GM12878 (cell line): Measurements from ENCODE around the gene TMEM250. TPM values are rescaled to one million over a fixed set of nuclear protein-coding genes. Genes with fewer than 3 reads are reported as not detected.

ENCODE experiments used
- ATAC-seq: fragments of 200-7000 bp; cut with Tn5 transposase; 3 replicates; pipeline ENCODE4 v1.9.1; 2020; ENCODE audit warnings: mild to moderate bottlenecking, moderate library complexity
- BruUV-seq: library from RNA; stranded (reverse); fragments of 400-500 nt; replicated peaks from 2 replicates; lab custom pipeline; 2021; lab: Mats Ljungman, UMichigan
- CTCF ChIA-PET: fragments of 300-600 bp; sonication (Branson Sonifier 250); formaldehyde crosslinking; extraction: SDS; loops from one replicate; lab custom pipeline; 2021; ENCODE audit warnings: inconsistent platforms; lab: Yijun Ruan, JAX
- POLR2A ChIA-PET: fragments of 350-600 bp; formaldehyde crosslinking; extraction: SDS; loops from one replicate; lab custom pipeline; 2021; ENCODE audit warnings: inconsistent platforms; lab: Charles Lee
- RAD21 ChIA-PET: fragments of 300-600 bp; sonication (Branson Sonifier 250); formaldehyde crosslinking; loops from one replicate; lab custom pipeline; 2023; ENCODE audit warnings: antibody characterized with exemption; ENCODE audit not compliant: unreplicated experiment; lab: Charles Lee
- SMC1A ChIA-PET: fragments of 300-600 bp; sonication (Branson Sonifier 250); formaldehyde crosslinking; loops from one replicate; lab custom pipeline; 2023; ENCODE audit not compliant: unreplicated experiment, uncharacterized antibody; lab: Charles Lee
- DNase-seq: peaks from one replicate; pipeline ENCODE4 v3.0.0-alpha.2; 2011; ENCODE audit warnings: low read depth, low spot score
- FAIRE-seq: peaks from 3 replicates; lab custom pipeline; 2011; peaks lifted over from hg19 to GRCh38; lab: Jason Lieb, UNC
- H2AFZ ChIP-seq: 2 replicates; pipeline ENCODE4 v1.6.0; 2011; ENCODE audit warnings: low read depth, low read length, control low read depth; ENCODE audit not compliant: control insufficient read depth
- H3K27ac ChIP-seq: 2 replicates; pipeline ENCODE4 v1.5.1; 2011; ENCODE audit warnings: control low read depth; ENCODE audit not compliant: control insufficient read depth, insufficient read depth
- H3K27me3 ChIP-seq, 2 experiments: replicated peaks in 1 of 2; 2 replicates each; pipeline versions ENCODE4 v1.6.0 to v1.6.1; 2011; ENCODE audit warnings: low read length in 1 of 2; ENCODE audit not compliant: control insufficient read depth in 2 of 2, insufficient read depth in 2 of 2
- H3K36me3 ChIP-seq, 2 experiments: 2 replicates each; pipeline ENCODE4 v1.5.1; 2011; ENCODE audit warnings: low read length in 1 of 2; ENCODE audit not compliant: control insufficient read depth in 2 of 2, insufficient read depth in 2 of 2
- H3K4me1 ChIP-seq: 2 replicates; pipeline ENCODE4 v1.6.1; 2011; ENCODE audit warnings: mild to moderate bottlenecking, low read length, moderate library complexity, mixed read lengths; ENCODE audit not compliant: control insufficient read depth, insufficient read depth
- H3K4me2 ChIP-seq: 2 replicates; pipeline ENCODE4 v1.6.0; 2011; ENCODE audit warnings: control low read depth; ENCODE audit not compliant: control insufficient read depth, insufficient read depth
- H3K4me3 ChIP-seq: fragments of 200-600 bp; sonication (generic); 2 replicates; pipeline ENCODE4 v1.5.1; 2016
- H3K79me2 ChIP-seq: 2 replicates; pipeline ENCODE4 v1.6.0; 2011; ENCODE audit warnings: low read length; ENCODE audit not compliant: control insufficient read depth, insufficient read depth
- H3K9ac ChIP-seq: 2 replicates; pipeline ENCODE4 v1.8.0; 2011; ENCODE audit warnings: low read length, control low read depth, mixed read lengths; ENCODE audit not compliant: control insufficient read depth, insufficient read depth
- H3K9me3 ChIP-seq: replicated peaks from 3 replicates; pipeline ENCODE4 v1.5.1; 2011; ENCODE audit warnings: mild to moderate bottlenecking, low read length; ENCODE audit not compliant: control insufficient read depth, insufficient read depth
- H4K20me1 ChIP-seq: 2 replicates; pipeline ENCODE4 v1.6.0; 2011; ENCODE audit not compliant: control insufficient read depth, insufficient read depth
- BACH1 ChIP-seq: fragments of 450-650 bp; IDR thresholded peaks from 2 replicates; pipeline ENCODE4 v1.6.1; 2017; ENCODE audit warnings: mild to moderate bottlenecking, borderline replicate concordance
- BCL11A ChIP-seq: IDR thresholded peaks from 2 replicates; pipeline ENCODE4 v1.6.1; 2011; ENCODE audit warnings: low read depth, low read length
- CTCF ChIP-seq, 3 experiments: IDR thresholded peaks in 2 of 3; conservative IDR thresholded peaks in 1 of 3; 2 replicates each; pipeline ENCODE4 v1.5.1; 2011; ENCODE audit warnings: low read depth in 3 of 3, low read length in 3 of 3, mild to moderate bottlenecking in 3 of 3, control low read depth in 2 of 3, moderate library complexity in 2 of 3, inconsistent platforms in 1 of 3, mixed read lengths in 1 of 3; ENCODE audit not compliant: control insufficient read depth in 2 of 3, insufficient read depth in 1 of 3; ENCODE audit errors: extremely low read depth in 1 of 3
- CUX1 ChIP-seq: IDR thresholded peaks from 2 replicates; pipeline ENCODE4 v1.6.1; 2012; ENCODE audit warnings: improper control_type of control experiment, low read depth, low read length; ENCODE audit not compliant: insufficient replicate concordance
- EP300 ChIP-seq, 2 experiments: fragments of 150-350 bp in 1 of 2; IDR thresholded peaks; 2 replicates each; pipeline ENCODE4 v1.6.1; 2011 to 2012; ENCODE audit warnings: low read depth in 2 of 2, low read length in 2 of 2, borderline replicate concordance in 1 of 2, improper control_type of control experiment in 1 of 2, inconsistent platforms in 1 of 2; ENCODE audit not compliant: control insufficient read depth in 1 of 2
- IKZF1 ChIP-seq: fragments of 450-650 bp; conservative IDR thresholded peaks from 2 replicates; pipeline ENCODE4 v1.6.1; 2017; ENCODE audit warnings: antibody characterized with exemption, mild to moderate bottlenecking
- KLF5 ChIP-seq: fragments of 450-650 bp; IDR thresholded peaks from 2 replicates; pipeline ENCODE4 v1.6.1; 2014; ENCODE audit warnings: mild to moderate bottlenecking; ENCODE audit not compliant: partially characterized antibody
- MTA2 ChIP-seq: fragments of 450-650 bp; IDR thresholded peaks from 2 replicates; pipeline ENCODE4 v1.6.1; 2016; ENCODE audit warnings: low read depth, mild to moderate bottlenecking, moderate library complexity
- NKRF ChIP-seq: fragments of 450-650 bp; conservative IDR thresholded peaks from 2 replicates; pipeline ENCODE4 v1.6.1; 2017; ENCODE audit warnings: mild to moderate bottlenecking, moderate library complexity
- RAD21 ChIP-seq: IDR thresholded peaks from 2 replicates; pipeline ENCODE4 v1.6.1; 2011; ENCODE audit warnings: mild to moderate bottlenecking, low read depth, low read length, moderate library complexity; ENCODE audit not compliant: insufficient read depth
- RUNX3 ChIP-seq: IDR thresholded peaks from 2 replicates; pipeline ENCODE4 v1.6.1; 2012; ENCODE audit warnings: low read length, inconsistent platforms
- TBL1XR1 ChIP-seq: IDR thresholded peaks from 2 replicates; pipeline ENCODE4 v1.6.1; 2012; ENCODE audit warnings: low read depth, low read length, improper control_type of control experiment
- WGBS: methylation state at CpG from one replicate; pipeline ENCODE4 v1.1.6; 2016; ENCODE audit warnings: low lambda C conversion rate; ENCODE audit not compliant: insufficient replicate concordance, insufficient coverage; ENCODE audit errors: missing lambda C conversion rate; 5-methylcytosine and 5-hydroxymethylcytosine counted together
- in situ Hi-C: fragments of 300-500 bp; cut with MboI; formaldehyde crosslinking; loops from 9 replicates; pipeline ENCODE4 v1.14.3; 2018; ENCODE audit warnings: mixed read lengths
- intact Hi-C: fragments of 100-400 bp; cut with micrococcal nuclease; formaldehyde crosslinking; loops from one replicate; pipeline ENCODE4 v1.14.2; 2022; ENCODE audit not compliant: unreplicated experiment
- polyA plus RNA-seq, 11 experiments: library from polyadenylated mRNA; depleted of rRNA in 4 of 11; unstranded in 6 of 11; stranded (reverse) in 5 of 11; fragments of >200 nt; fragmentation: Nextera tagmentation in 4 of 11; fragmentation: Illumina TruSeq in 1 of 11; extraction: Ambion mirVana in 4 of 11; extraction: Trizol in 1 of 11; gene quantifications; 1 replicate in 1 of 11; 2 replicates in 10 of 11; pipeline versions ENCODE4 v1.2.1 to v1.2.3, GENCODE V29; 2011 to 2016; ENCODE audit warnings: inconsistent platforms in 2 of 11, missing spikeins in 2 of 11, low read depth in 1 of 11
- total RNA-seq, 4 experiments: library from RNA; depleted of rRNA in 3 of 4; stranded (reverse); fragments of >200 nt in 3 of 4; fragmentation: Illumina TruSeq in 1 of 4; extraction: Trizol in 1 of 4; gene quantifications; 2 replicates each; pipeline versions ENCODE4 v1.2.1 to v1.2.3, GENCODE V29; 2013 to 2021

The TMEM250 gene
- total and polyA plus RNA-seq, 10 of the 15 experiments (the other 5 are each of a cell fraction or from before 2014, with no cell fraction given), result 0.39 to 39.9 (median 8.5) TPM

- TF ChIP-seq NKRF (no peak), MTA2 (no peak), EP300 (IDR thresholded peaks at IDR 0.05; ENCODE audit: borderline replicate concordance in 1 of 2, control insufficient read depth in 1 of 2, low read depth in 2 of 2, low read length in 2 of 2) (no peak)
Observed at GRCh38 chr9:136152543-136152866, 33.8 kb upstream of the TMEM250 start (continued).

- H3K9me3 ChIP-seq, result no peaks in the 10 kb centered on the region
- no peaks in the 10 kb centered on the region for H3K36me3 ChIP-seq
- BruUV-seq, result no TSS peak
- no peak overlapping the region for H3K9ac ChIP-seq
- H3K4me1 ChIP-seq, result no peaks in the 10 kb centered on the region
- H3K27me3 ChIP-seq, result no peaks in the 10 kb centered on the region; a peak in 1 of 4 replicates
- intact Hi-C loops (no loop called here), in situ Hi-C loops (no loop called here)
- no peak overlapping the region for H2AFZ ChIP-seq
- ChIA-PET SMC1A (no interaction called here), CTCF (no interaction called here), RAD21 (no interaction called here), POLR2A (no interaction called here)
- no peak overlapping the region for H3K27ac ChIP-seq
- no peak overlapping the region for H3K4me2 ChIP-seq
- no peak for ATAC-seq
- no peak overlapping the region for H3K4me3 ChIP-seq
- WGBS, result 66% methylated on average over 27 of the region's 27 CpGs
- DNase-seq, result no peak
- no peaks in the 10 kb centered on the region for H4K20me1 ChIP-seq
- FAIRE-seq, result no peak
- no peaks in the 10 kb centered on the region for H3K79me2 ChIP-seq
- TF ChIP-seq BACH1 (no peak), KLF5 (no peak), RAD21 (no peak), BCL11A (no peak), CTCF (IDR thresholded peaks at IDR 0.05 in 2 of 3, conservative IDR thresholded peaks at IDR 0.05 in 1 of 3; ENCODE audit: control insufficient read depth in 2 of 3, extremely low read depth in 1 of 3, insufficient read depth in 1 of 3, low read depth in 3 of 3, low read length in 3 of 3) (no peak), TBL1XR1 (no peak), RUNX3 (no peak), IKZF1 (no peak), CUX1 (no peak)
Observed at GRCh38 chr9:136151848-136152542, 33.3 kb upstream of the TMEM250 start.
